ENCODE measurements around the gene CBL.
"Not testable (repeated sequence)": the region's sequence is repeated elsewhere in the genome, so short reads cannot be mapped to it uniquely, and the experiment has no call there.

CBL gene

DNA sequence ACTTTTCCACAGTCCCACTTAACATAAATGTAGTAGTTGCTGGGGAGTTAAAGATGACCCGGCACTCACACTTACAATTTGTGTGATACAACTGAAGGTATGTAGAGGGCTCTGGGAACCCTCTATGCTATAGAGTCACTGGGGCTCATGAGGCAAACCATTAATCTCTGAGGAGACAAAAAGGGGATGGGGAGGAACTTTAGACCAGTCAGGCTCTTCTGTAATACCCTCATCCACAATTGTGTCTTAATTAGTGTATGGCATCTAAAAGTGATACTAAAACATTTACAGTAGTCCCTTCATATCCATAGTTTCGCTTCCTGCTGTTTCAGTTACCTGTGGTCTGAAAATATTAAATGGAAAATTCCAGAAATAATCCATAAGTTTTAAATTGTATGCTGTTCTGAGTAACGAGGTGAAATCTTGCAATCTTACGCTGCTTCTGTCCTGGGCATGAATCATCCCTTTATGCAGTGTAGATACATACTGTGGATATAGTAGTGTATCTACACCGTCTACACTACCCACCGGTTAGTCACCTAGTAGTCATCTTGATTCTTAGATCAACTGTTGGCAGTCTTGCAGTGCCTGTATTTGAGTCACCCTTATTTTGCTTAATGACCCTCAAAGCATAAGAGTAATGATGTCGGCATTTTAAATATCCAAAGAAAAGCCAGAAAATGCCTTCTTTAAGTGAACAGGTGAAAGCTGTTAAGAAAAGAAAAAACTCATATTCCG, 12.2 kb downstream of the CBL start:
- H3K27me3 ChIP-seq (ENCODE audit: insufficient read depth, insufficient read length), result no peaks in the 10 kb centered on the region

DNA sequence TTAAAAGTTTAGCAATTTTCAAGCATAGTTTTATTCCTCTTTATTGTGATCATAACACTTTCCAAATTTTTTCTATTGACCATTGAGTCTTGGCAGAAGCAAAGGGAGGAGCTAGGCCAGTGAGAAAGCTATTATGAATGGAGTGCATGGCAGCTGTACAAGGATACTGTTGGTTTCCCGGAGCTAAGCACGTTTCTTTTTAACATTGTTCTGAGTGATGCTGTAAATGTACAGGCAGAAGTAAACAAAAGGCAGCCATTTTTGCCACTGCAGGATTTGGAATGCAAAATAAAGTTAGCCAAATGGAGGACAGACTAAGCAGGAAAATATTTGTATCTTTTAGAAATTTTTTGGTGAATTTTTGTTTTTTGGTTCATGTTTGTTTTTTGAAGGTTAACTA, 16.2 kb downstream of the CBL start:
- Histone ChIP-seq H3K9me3 (ENCODE audit: insufficient read depth, low read length) (no peaks in the 10 kb centered on the region), H3K36me3 (ENCODE audit: insufficient read depth, insufficient read length, low read length) (no peaks in the 10 kb centered on the region), H3K4me3 (ENCODE audit: insufficient read length, low read depth) (no peak overlapping the region), H3K4me1 (ENCODE audit: insufficient read depth, insufficient read length) (no peaks in the 10 kb centered on the region), H3K27me3 (ENCODE audit: insufficient read depth, insufficient read length) (no peaks in the 10 kb centered on the region), H3K9ac (ENCODE audit: insufficient read length, low read depth) (no peak overlapping the region)
- TF ChIP-seq SUZ12 (IDR thresholded peaks at IDR 0.05; ENCODE audit: extremely low read depth, insufficient read depth, insufficient read length) (no peak), ZNF274 (IDR thresholded peaks at IDR 0.05; ENCODE audit: low read depth, low read length) (no peak), YY1 (IDR thresholded peaks at IDR 0.05; ENCODE audit: insufficient read depth, insufficient read length) (no peak)
- DNase-seq (ENCODE audit: low read depth, low spot score), result no peak

More for the DNA sequence above, 12.2 kb downstream of the CBL start:
- Histone ChIP-seq H3K4me3 (ENCODE audit: insufficient read length, low read depth) (no peak overlapping the region), H3K4me1 (ENCODE audit: insufficient read depth, insufficient read length) (no peaks in the 10 kb centered on the region), H3K36me3 (ENCODE audit: insufficient read depth, insufficient read length, low read length) (no peaks in the 10 kb centered on the region), H3K9me3 (ENCODE audit: insufficient read depth, low read length) (no peaks in the 10 kb centered on the region), H3K9ac (ENCODE audit: insufficient read length, low read depth) (no peak overlapping the region)
- no peak for DNase-seq (ENCODE audit: low read depth, low spot score)
- TF ChIP-seq ZNF274 (IDR thresholded peaks at IDR 0.05; ENCODE audit: low read depth, low read length) (no peak), YY1 (IDR thresholded peaks at IDR 0.05; ENCODE audit: insufficient read depth, insufficient read length) (no peak), SUZ12 (IDR thresholded peaks at IDR 0.05; ENCODE audit: extremely low read depth, insufficient read depth, insufficient read length) (no peak)

- no peaks in the 10 kb centered on the region for H3K9me3 ChIP-seq (ENCODE audit: insufficient read depth, low read length)
- no peak overlapping the region for H3K9ac ChIP-seq (ENCODE audit: insufficient read length, low read depth)
Observed at GRCh38 chr11:119222891-119223290, 16.8 kb downstream of the CBL start.

DNA sequence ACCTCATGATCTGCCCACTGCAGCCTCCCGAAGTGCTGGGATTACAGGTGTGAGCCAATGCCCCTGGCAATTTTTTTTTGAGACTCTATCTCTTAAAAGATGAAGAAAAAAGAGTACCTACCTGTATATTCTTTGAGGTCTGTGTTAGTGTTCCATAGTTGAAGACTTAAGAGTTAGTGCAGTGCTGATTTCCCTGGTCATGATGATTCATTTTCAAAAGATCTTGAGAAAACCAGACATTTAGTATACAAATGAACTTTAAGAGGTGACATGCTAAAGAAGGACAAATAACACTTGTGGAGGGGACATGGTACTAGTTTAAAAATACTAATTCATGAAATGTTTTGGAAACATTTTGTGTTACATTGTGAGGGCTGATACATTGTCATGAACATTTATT, 17.7 kb downstream of the CBL start:
- H3K27me3 ChIP-seq (ENCODE audit: insufficient read depth, insufficient read length), result no peaks in the 10 kb centered on the region
- no peak overlapping the region for H3K4me3 ChIP-seq (ENCODE audit: insufficient read length, low read depth)
- no peaks in the 10 kb centered on the region for H3K9me3 ChIP-seq (ENCODE audit: insufficient read depth, low read length)
- no peaks in the 10 kb centered on the region for H3K36me3 ChIP-seq (ENCODE audit: insufficient read depth, insufficient read length, low read length)
- DNase-seq (ENCODE audit: low read depth, low spot score), result no peak
- no peak overlapping the region for H3K9ac ChIP-seq (ENCODE audit: insufficient read length, low read depth)
- TF ChIP-seq YY1 (IDR thresholded peaks at IDR 0.05; ENCODE audit: insufficient read depth, insufficient read length) (no peak), ZNF274 (IDR thresholded peaks at IDR 0.05; ENCODE audit: low read depth, low read length) (no peak), SUZ12 (IDR thresholded peaks at IDR 0.05; ENCODE audit: extremely low read depth, insufficient read depth, insufficient read length) (no peak)
- no peaks in the 10 kb centered on the region for H3K4me1 ChIP-seq (ENCODE audit: insufficient read depth, insufficient read length)

More at GRCh38 chr11:119222891-119223290, 16.8 kb downstream of the CBL start:
- TF ChIP-seq SUZ12 (IDR thresholded peaks at IDR 0.05; ENCODE audit: extremely low read depth, insufficient read depth, insufficient read length), result no peak
- no peaks in the 10 kb centered on the region for H3K4me1 ChIP-seq (ENCODE audit: insufficient read depth, insufficient read length)
- DNase-seq (ENCODE audit: low read depth, low spot score), result no peak
- no peak overlapping the region for H3K4me3 ChIP-seq (ENCODE audit: insufficient read length, low read depth)
- no peaks in the 10 kb centered on the region for H3K36me3 ChIP-seq (ENCODE audit: insufficient read depth, insufficient read length, low read length)
- H3K27me3 ChIP-seq (ENCODE audit: insufficient read depth, insufficient read length), result no peaks in the 10 kb centered on the region

- peaks cover 14% of the 10 kb centered on the region for H3K36me3 ChIP-seq (ENCODE audit: insufficient read depth, insufficient read length, low read length)
- H3K9ac ChIP-seq (ENCODE audit: insufficient read length, low read depth); H3K4me3 ChIP-seq (ENCODE audit: insufficient read length, low read depth); H3K9me3 ChIP-seq (ENCODE audit: insufficient read depth, low read length); H3K27me3 ChIP-seq (ENCODE audit: insufficient read depth, insufficient read length); H3K4me1 ChIP-seq (ENCODE audit: insufficient read depth, insufficient read length); DNase-seq (ENCODE audit: low read depth, low spot score): not testable (repeated sequence)
Observed at GRCh38 chr11:119228535-119229287, 22.6 kb downstream of the CBL start.

- Histone ChIP-seq H3K9me3 (ENCODE audit: insufficient read depth, low read length) (no peaks in the 10 kb centered on the region), H3K4me3 (ENCODE audit: insufficient read length, low read depth) (no peak overlapping the region)
Observed at GRCh38 chr11:119229288-119229672, 23.1 kb downstream of the CBL start.

DNA sequence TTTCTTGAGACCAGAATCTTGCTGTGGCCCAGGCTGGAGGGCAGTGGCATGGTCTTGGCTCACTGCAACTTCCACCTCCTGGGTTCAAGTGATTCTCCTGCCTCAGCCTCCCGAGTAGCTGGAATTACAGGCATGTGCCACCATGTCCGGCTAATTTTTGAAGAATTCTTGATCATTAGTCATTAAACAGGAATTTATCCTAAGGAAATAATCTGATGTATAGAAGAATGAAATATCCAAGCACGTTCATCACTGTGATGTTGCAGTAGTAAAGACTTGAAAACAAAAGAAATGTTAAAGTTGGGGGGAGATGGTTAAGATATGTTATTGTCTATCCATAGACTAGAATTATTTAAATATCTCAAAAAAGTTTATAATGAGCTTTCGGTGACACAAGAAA, 23.6 kb downstream of the CBL start:
- Histone ChIP-seq H3K36me3 (ENCODE audit: insufficient read depth, insufficient read length, low read length) (peaks cover 18% of the 10 kb centered on the region), H3K4me3 (ENCODE audit: insufficient read length, low read depth) (no peak overlapping the region), H3K9me3 (ENCODE audit: insufficient read depth, low read length) (no peaks in the 10 kb centered on the region), H3K4me1 (ENCODE audit: insufficient read depth, insufficient read length) (no peaks in the 10 kb centered on the region), H3K27me3 (ENCODE audit: insufficient read depth, insufficient read length) (no peaks in the 10 kb centered on the region), H3K9ac (ENCODE audit: insufficient read length, low read depth) (no peak overlapping the region)
- TF ChIP-seq YY1 (IDR thresholded peaks at IDR 0.05; ENCODE audit: insufficient read depth, insufficient read length), result no peak
- no peak for TF ChIP-seq ZNF274 (IDR thresholded peaks at IDR 0.05; ENCODE audit: low read depth, low read length)
- no peak for TF ChIP-seq SUZ12 (IDR thresholded peaks at IDR 0.05; ENCODE audit: extremely low read depth, insufficient read depth, insufficient read length)
- no peak for DNase-seq (ENCODE audit: low read depth, low spot score)

More at GRCh38 chr11:119229288-119229672, 23.1 kb downstream of the CBL start:
- Histone ChIP-seq H3K4me1 (ENCODE audit: insufficient read depth, insufficient read length) (no peaks in the 10 kb centered on the region), H3K36me3 (ENCODE audit: insufficient read depth, insufficient read length, low read length) (peaks cover 16% of the 10 kb centered on the region), H3K9ac (ENCODE audit: insufficient read length, low read depth) (no peak overlapping the region), H3K27me3 (ENCODE audit: insufficient read depth, insufficient read length) (no peaks in the 10 kb centered on the region)
- no peak for DNase-seq (ENCODE audit: low read depth, low spot score)
- no peak for TF ChIP-seq YY1 (IDR thresholded peaks at IDR 0.05; ENCODE audit: insufficient read depth, insufficient read length)
- TF ChIP-seq ZNF274 (IDR thresholded peaks at IDR 0.05; ENCODE audit: low read depth, low read length), result no peak
- TF ChIP-seq SUZ12 (IDR thresholded peaks at IDR 0.05; ENCODE audit: extremely low read depth, insufficient read depth, insufficient read length), result no peak
